ENCODE results near the gene CLDN18. TPM values are rescaled to one million over a fixed set of nuclear protein-coding genes. Genes with fewer than 3 reads are reported as not detected.

The CLDN18 gene
- not detected in 5 replicates for total RNA-seq (2022; extraction: Qiagen RNA extraction)

DNA sequence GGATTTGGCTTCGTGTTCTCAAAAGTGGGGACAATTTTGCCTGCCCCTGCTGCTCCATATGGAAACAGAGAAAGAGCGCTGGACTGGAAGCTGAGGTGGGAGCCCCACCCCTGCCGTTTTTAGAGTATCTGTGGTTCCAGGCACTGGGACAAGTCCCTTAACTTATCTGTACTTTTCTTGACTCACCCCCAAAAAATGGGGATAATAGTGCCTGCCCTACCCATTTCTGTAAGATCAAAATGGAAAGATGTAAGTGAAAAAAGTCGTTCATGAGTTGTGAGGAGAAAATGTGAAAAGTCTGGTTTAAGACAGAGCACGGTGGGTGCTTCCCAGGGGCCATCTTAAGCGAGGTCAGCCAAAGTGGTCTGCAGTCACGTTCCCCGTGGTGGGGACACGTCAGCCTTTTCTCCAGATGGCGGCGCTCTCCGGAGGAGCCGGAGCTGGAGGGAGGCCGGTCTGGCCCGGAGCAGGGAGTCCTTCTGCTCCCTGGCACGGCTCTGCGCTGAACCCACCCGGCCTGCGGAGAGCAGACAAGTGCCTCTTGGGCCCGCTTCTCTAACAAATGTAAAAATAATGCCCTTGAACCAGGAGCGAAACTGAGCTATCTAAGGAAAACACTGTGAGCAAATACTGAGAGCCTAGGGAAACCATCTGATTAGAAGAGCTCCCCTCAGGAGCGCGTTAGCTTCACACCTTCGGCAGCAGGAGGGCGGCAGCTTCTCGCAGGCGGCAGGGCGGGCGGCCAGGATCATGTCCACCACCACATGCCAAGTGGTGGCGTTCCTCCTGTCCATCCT lies at the start of gene CLDN18:
TSS of gene CLDN18 (plus strand) at position 690 of the 797 bp plus-strand sequence. CDS start at position 751, 61 bp downstream.

Other genes with a start within 250 kb of the CLDN18 start
- gene SOX14, start 245.8 kb upstream of the CLDN18 start, total RNA-seq (2022; extraction: Qiagen RNA extraction), result not detected in 5 replicates
- 9.2 to 11.7 TPM (median 11.0 TPM) in 5 replicates for gene DZIP1L, start 105.4 kb downstream of the CLDN18 start, total RNA-seq (2022; extraction: Qiagen RNA extraction)
- gene A4GNT, start 122.2 kb downstream of the CLDN18 start, total RNA-seq (2022; extraction: Qiagen RNA extraction), result not detected in 5 replicates
- 12.2 to 14.6 TPM (median 12.8 TPM) in 5 replicates for gene DBR1, start 164.8 kb downstream of the CLDN18 start, total RNA-seq (2022; extraction: Qiagen RNA extraction)
- gene ARMC8, start 177.1 kb downstream of the CLDN18 start, total RNA-seq (2022; extraction: Qiagen RNA extraction), result 35.8 to 49.3 TPM (median 41.0 TPM) in 5 replicates

Data from A549 treated with AZD2906 at 1 μM for 4 hours (cell line).